Astrocyte of the cerebellum (primary cell): ENCODE measurements around the gene OPCML.

ENCODE experiments used
- DNase-seq: peaks from one replicate; pipeline ENCODE4 v3.0.0-alpha.2; 2011; ENCODE audit warnings: low read depth
- H3K4me3 ChIP-seq: 2 replicates; pipeline ENCODE4 v1.5.1; 2011; ENCODE audit warnings: mild to moderate bottlenecking, low read depth, low read length, moderate library complexity
- CTCF ChIP-seq: IDR thresholded peaks from 2 replicates; pipeline ENCODE4 v1.5.1; 2012; ENCODE audit warnings: low read length, low read depth, moderate library complexity, mild to moderate bottlenecking; ENCODE audit errors: missing control alignments
- in situ Hi-C: cut with HindIII; loops from 2 replicates; pipeline ENCODE4 v1.10.0; 2017; ENCODE audit warnings: low sequenced_read_pairs

Gene OPCML

GRCh38 chr11:133175103-133175502 is 357.2 kb downstream of the OPCML start:
- DNase-seq, result no peak
- H3K4me3 ChIP-seq, result no peak overlapping the region
- in situ Hi-C loops, result no loop called here
- no peak for TF ChIP-seq CTCF

- in situ Hi-C loops, result no loop called here
These were observed 358.4 kb downstream of the OPCML start for GRCh38 chr11:133173810-133174412.

GRCh38 chr11:133172349-133172748 is 360.0 kb downstream of the OPCML start:
- TF ChIP-seq CTCF, result no peak
- in situ Hi-C loops, result no loop called here

More at GRCh38 chr11:133173810-133174412, 358.4 kb downstream of the OPCML start:
- no peak for DNase-seq
- H3K4me3 ChIP-seq, result no peak overlapping the region
- no peak for TF ChIP-seq CTCF

GRCh38 chr11:133171374-133171773 is 360.9 kb downstream of the OPCML start:
- in situ Hi-C loops, result no loop called here
- no peak for TF ChIP-seq CTCF
- DNase-seq, result no peak
- no peak overlapping the region for H3K4me3 ChIP-seq

More at GRCh38 chr11:133172349-133172748, 360.0 kb downstream of the OPCML start:
- DNase-seq, result no peak
- no peak overlapping the region for H3K4me3 ChIP-seq

- TF ChIP-seq CTCF, result no peak
- H3K4me3 ChIP-seq, result no peak overlapping the region
- in situ Hi-C loops, result no loop called here
- DNase-seq, result no peak
These were observed 364.3 kb downstream of the OPCML start for GRCh38 chr11:133168016-133168415.

GRCh38 chr11:133166662-133167061 is 365.6 kb downstream of the OPCML start:
- DNase-seq, result no peak
- in situ Hi-C loops, result no loop called here
- TF ChIP-seq CTCF, result no peak
- no peak overlapping the region for H3K4me3 ChIP-seq
